Liver (tissue), 3 donors: ENCODE results near the gene WSCD1.

Experiments
- EGR1 ChIP-seq, 2 donors: IDR thresholded peaks; 2 replicates each; pipeline ENCODE4 v1.6.1; 2016 to 2018; ENCODE audit warnings: antibody characterized with exemption in 2 of 2, low read depth in 2 of 2
- GABPA ChIP-seq, 2 donors: IDR thresholded peaks in 1 of 2; conservative IDR thresholded peaks in 1 of 2; 2 replicates each; pipeline ENCODE4 v1.6.1; 2016; ENCODE audit warnings: antibody characterized with exemption in 2 of 2, mild to moderate bottlenecking in 1 of 2, moderate library complexity in 1 of 2
- HNF4A ChIP-seq, 2 donors: conservative IDR thresholded peaks; 2 replicates each; pipeline ENCODE4 v1.6.1; 2016; ENCODE audit warnings: antibody characterized with exemption in 2 of 2, mild to moderate bottlenecking in 2 of 2
- RAD21 ChIP-seq, 2 donors: IDR thresholded peaks; 2 replicates each; pipeline ENCODE4 v1.6.1; 2016; ENCODE audit warnings: antibody characterized with exemption in 2 of 2, mild to moderate bottlenecking in 2 of 2
- SP1 ChIP-seq: IDR thresholded peaks from 2 replicates; pipeline ENCODE4 v1.6.1; 2018; ENCODE audit warnings: antibody characterized with exemption, mild to moderate bottlenecking
- ZBTB33 ChIP-seq: IDR thresholded peaks from 2 replicates; pipeline ENCODE4 v1.6.1; 2016; ENCODE audit warnings: antibody characterized with exemption
- TF ChIP-seq, protein P1 (sequence below): fragments of 150-350 bp; IDR thresholded peaks from 2 replicates; pipeline ENCODE4 v1.5.1; 2017; ENCODE audit warnings: improper control_type of control experiment, low read depth, low read length; ENCODE audit not compliant: missing input control
- TF ChIP-seq, protein P2 (sequence below): IDR thresholded peaks from 2 replicates; pipeline ENCODE4 v1.6.1; 2016; ENCODE audit warnings: antibody characterized with exemption
- donor health status: healthy.
- donor health status: healthy.

GRCh38 chr17:6023036-6023831, 46.9 kb upstream of the WSCD1 start:
- TF ChIP-seq RAD21 (IDR thresholded peaks at IDR 0.05) (no peak), EGR1 (IDR thresholded peaks at IDR 0.05; ENCODE audit: low read depth in 2 of 2) (no peak), SP1 (no peak), HNF4A (conservative IDR thresholded peaks at IDR 0.05) (no peak), ZBTB33 (no peak), GABPA (IDR thresholded peaks at IDR 0.05 in 1 of 2, conservative IDR thresholded peaks at IDR 0.05 in 1 of 2) (no peak)
- TF ChIP-seq, protein P1, sequence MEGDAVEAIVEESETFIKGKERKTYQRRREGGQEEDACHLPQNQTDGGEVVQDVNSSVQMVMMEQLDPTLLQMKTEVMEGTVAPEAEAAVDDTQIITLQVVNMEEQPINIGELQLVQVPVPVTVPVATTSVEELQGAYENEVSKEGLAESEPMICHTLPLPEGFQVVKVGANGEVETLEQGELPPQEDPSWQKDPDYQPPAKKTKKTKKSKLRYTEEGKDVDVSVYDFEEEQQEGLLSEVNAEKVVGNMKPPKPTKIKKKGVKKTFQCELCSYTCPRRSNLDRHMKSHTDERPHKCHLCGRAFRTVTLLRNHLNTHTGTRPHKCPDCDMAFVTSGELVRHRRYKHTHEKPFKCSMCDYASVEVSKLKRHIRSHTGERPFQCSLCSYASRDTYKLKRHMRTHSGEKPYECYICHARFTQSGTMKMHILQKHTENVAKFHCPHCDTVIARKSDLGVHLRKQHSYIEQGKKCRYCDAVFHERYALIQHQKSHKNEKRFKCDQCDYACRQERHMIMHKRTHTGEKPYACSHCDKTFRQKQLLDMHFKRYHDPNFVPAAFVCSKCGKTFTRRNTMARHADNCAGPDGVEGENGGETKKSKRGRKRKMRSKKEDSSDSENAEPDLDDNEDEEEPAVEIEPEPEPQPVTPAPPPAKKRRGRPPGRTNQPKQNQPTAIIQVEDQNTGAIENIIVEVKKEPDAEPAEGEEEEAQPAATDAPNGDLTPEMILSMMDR, result no peak
- TF ChIP-seq, protein P2, sequence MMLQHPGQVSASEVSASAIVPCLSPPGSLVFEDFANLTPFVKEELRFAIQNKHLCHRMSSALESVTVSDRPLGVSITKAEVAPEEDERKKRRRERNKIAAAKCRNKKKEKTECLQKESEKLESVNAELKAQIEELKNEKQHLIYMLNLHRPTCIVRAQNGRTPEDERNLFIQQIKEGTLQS, result no peak
